Activated CD8-positive, alpha-beta T cell treated with anti-CD3 and anti-CD28 coated beads for 36 hours (primary cell): ENCODE results near the gene CD2. TPM values are rescaled to one million over a fixed set of nuclear protein-coding genes. Genes with fewer than 3 reads are reported as not detected.

Experiments used
- ATAC-seq: fragments of 200-7000 bp; cut with Tn5 transposase; one replicate; pipeline ENCODE4 v1.10.0; 2021; ENCODE audit warnings: mild to moderate bottlenecking, moderate library complexity
- CTCF ChIA-PET: fragments of 350-600 bp; sonication (Branson Sonifier 250); formaldehyde crosslinking; loops from one replicate; lab custom pipeline; 2021; ENCODE audit warnings: antibody characterized with exemption; lab: Charles Lee
- POLR2A ChIA-PET: fragments of 350-600 bp; sonication (Branson Sonifier 250); formaldehyde crosslinking; loops from one replicate; lab custom pipeline; 2021; ENCODE audit warnings: antibody characterized with exemption; lab: Charles Lee
- DNase-seq: peaks from one replicate; pipeline ENCODE4 v3.0.0-alpha.2; 2020
- H3K27ac Mint-ChIP-seq: one replicate; pipeline ENCODE4 v1.8.0; 2021; ENCODE audit warnings: mild to moderate bottlenecking, mixed read lengths
- H3K27me3 Mint-ChIP-seq: one replicate; pipeline ENCODE4 v1.8.0; 2021; ENCODE audit warnings: mixed read lengths
- H3K36me3 Mint-ChIP-seq: one replicate; pipeline ENCODE4 v1.8.0; 2021; ENCODE audit warnings: low read depth, mixed read lengths
- H3K4me1 Mint-ChIP-seq: one replicate; pipeline ENCODE4 v1.8.0; 2021; ENCODE audit warnings: low read depth, mixed read lengths
- H3K4me3 Mint-ChIP-seq: one replicate; pipeline ENCODE4 v1.8.0; 2021; ENCODE audit warnings: mild to moderate bottlenecking, moderate library complexity, mixed read lengths
- H3K9me3 Mint-ChIP-seq: one replicate; pipeline ENCODE4 v1.8.0; 2021; ENCODE audit warnings: mixed read lengths
- CTCF ChIP-seq: fragments of 200-600 bp; IDR thresholded peaks from one replicate; pipeline ENCODE4 v1.8.0; 2022; ENCODE audit warnings: antibody characterized with exemption, mild to moderate bottlenecking
- intact Hi-C: fragments of 100-400 bp; cut with micrococcal nuclease; formaldehyde crosslinking; loops from one replicate; pipeline ENCODE4 v1.10.0; 2022
- total RNA-seq, 2 experiments: library from RNA; stranded (reverse); gene quantifications; one replicate each; pipeline ENCODE4 v1.2.3, GENCODE V29; 2021

Gene CD2
- total RNA-seq, 2 experiments from 2014 or later = 217 to 220 TPM

- no peak for TF ChIP-seq CTCF
- intact Hi-C loops = loop anchor here (2.0 to 5.0 kb wide), 4 partner anchors 38 to 297 kb away; partner anchors contain the start of genes CD101 and TTF2
- H3K36me3 Mint-ChIP-seq = peaks cover 95% of the 10 kb centered on the region
- peak overlapping the region; percentile 98 for H3K4me3 Mint-ChIP-seq
- no peak for DNase-seq
- peak overlapping the region; percentile 99 for H3K27ac Mint-ChIP-seq
- POLR2A ChIA-PET = interaction anchor here (1.0 to 18.7 kb wide), 12 partner anchors 8 to 312 kb away, joined by 3 to 850 read pairs (median 36); partner anchors contain the start of genes CD2 and TTF2
- no peaks in the 10 kb centered on the region for H3K27me3 Mint-ChIP-seq
- peaks cover 94% of the 10 kb centered on the region for H3K4me1 Mint-ChIP-seq
- H3K9me3 Mint-ChIP-seq = peaks cover 1% of the 10 kb centered on the region
- ATAC-seq = no peak
- CTCF ChIA-PET = interaction anchor here (0.8 to 12.5 kb wide), 17 partner anchors 8 to 294 kb away, joined by 3 to 167 read pairs (median 8); partner anchors contain the start of genes CD2 and TTF2
Observed at GRCh38 chr1:116764906-116765862, 11.0 kb downstream of the CD2 start.

DNA sequence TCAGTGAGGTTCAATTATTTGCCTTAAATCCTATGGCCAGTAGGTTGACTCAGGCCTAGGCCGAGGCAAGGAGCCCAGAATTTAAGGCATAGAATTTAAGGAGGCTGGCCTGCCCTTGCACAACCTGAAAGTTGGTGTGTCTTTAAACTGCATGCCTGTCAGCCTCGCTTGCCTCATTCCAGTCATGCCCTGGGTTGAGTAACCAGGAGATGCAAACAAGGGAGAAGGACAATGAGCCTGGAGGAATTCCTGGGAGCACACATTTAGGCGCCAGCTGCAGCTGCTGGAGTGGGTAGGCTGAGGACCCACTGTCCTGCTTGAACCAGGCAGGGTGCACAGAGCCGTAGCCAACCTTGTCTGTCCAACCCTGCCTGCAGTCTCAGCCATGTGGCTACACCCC lies 11.7 kb downstream of the CD2 start:
- ChIA-PET POLR2A (interaction anchor here (4.0 to 18.7 kb wide), 7 partner anchors 7 to 293 kb away, joined by 17 to 850 read pairs (median 139); partner anchors contain the start of genes CD2 and TTF2), CTCF (interaction anchor here (4.5 to 12.5 kb wide), 4 partner anchors 13 to 50 kb away, joined by 49 to 167 read pairs (median 112); partner anchors contain the start of gene CD2)
- ATAC-seq (no peak), DNase-seq (no peak)
- TF ChIP-seq CTCF = no peak
- intact Hi-C loops = loop anchor here (2.0 to 5.0 kb wide), 2 partner anchors 41 to 236 kb away; partner anchors contain the start of gene CD101
- Mint-ChIP-seq H3K27ac (peak overlapping the region; percentile 99), H3K9me3 (no peaks in the 10 kb centered on the region), H3K36me3 (peaks cover 91% of the 10 kb centered on the region), H3K4me3 (peak overlapping the region; percentile 98), H3K4me1 (peaks cover 96% of the 10 kb centered on the region), H3K27me3 (no peaks in the 10 kb centered on the region)

DNA sequence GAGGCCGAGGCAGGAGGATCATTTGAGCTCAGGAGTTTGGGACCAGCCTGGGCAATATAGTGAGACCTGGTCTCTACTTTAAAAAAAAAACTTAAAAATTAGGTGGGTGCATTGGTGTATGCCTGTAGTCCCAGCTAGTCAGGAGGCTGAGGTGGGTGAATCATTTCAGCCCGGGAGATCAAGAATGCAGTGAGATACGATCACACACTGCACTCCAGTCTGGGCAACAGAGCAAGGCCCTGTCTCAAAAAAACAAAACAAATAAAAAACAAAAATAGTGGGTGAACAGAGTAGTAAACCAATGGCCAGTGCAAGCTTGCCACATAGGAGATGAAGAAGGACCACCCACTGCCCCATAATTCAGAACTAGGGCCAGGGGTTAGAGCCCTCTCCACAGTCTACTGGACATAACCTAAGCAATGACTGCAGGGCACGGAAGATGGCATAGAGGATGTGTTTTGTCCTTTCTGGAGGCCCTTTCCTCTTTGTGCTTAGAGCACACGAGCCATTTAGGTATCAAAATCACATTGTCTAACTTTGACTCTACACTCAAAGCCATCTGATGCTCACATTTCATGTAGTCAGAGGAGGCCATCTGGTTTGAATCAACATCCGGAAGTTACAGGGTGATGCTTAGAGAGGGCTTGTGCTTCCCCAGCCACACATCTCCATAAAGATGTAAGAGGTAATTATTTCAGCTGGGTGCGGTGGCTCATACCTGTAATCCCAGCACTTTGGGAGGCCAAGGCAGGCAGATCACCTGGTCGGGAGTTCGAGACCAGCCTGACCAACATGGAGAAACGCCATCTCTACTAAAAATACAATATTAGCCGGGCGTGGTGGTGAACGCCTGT lies 12.6 kb downstream of the CD2 start:
- intact Hi-C loops = loop anchor here (5.0 kb wide), 1 partner anchor 235 kb away; the partner anchor contains the start of gene CD101
- H3K9me3 Mint-ChIP-seq = no peaks in the 10 kb centered on the region
- peaks cover 97% of the 10 kb centered on the region for H3K4me1 Mint-ChIP-seq
- POLR2A ChIA-PET = interaction anchor here (1.1 to 18.7 kb wide), 8 partner anchors 7 to 292 kb away, joined by 4 to 850 read pairs (median 124); partner anchors contain the start of genes CD2 and TTF2
- no peak for TF ChIP-seq CTCF
- ATAC-seq (peak; percentile 10), DNase-seq (peak; percentile 65)
- peaks cover 86% of the 10 kb centered on the region for H3K36me3 Mint-ChIP-seq
- peak overlapping the region; percentile 99 for H3K27ac Mint-ChIP-seq
- no peaks in the 10 kb centered on the region for H3K27me3 Mint-ChIP-seq
- CTCF ChIA-PET = interaction anchor here (3.5 to 12.5 kb wide), 4 partner anchors 29 to 61 kb away, joined by 20 to 167 read pairs (median 112); no protein-coding TSS in a partner anchor
- peak overlapping the region; percentile 98 for H3K4me3 Mint-ChIP-seq

GRCh38 chr1:116767782-116768382 lies 13.7 kb downstream of the CD2 start:
- H3K36me3 Mint-ChIP-seq = peaks cover 84% of the 10 kb centered on the region

More at GRCh38 chr1:116767782-116768382, 13.7 kb downstream of the CD2 start:
- H3K4me1 Mint-ChIP-seq = peaks cover 97% of the 10 kb centered on the region
- peaks cover 1% of the 10 kb centered on the region for H3K9me3 Mint-ChIP-seq
- H3K27me3 Mint-ChIP-seq = no peaks in the 10 kb centered on the region
- CTCF ChIA-PET = interaction anchor here (1.8 to 12.5 kb wide), 4 partner anchors 34 to 59 kb away, joined by 3 to 167 read pairs (median 64); no protein-coding TSS in a partner anchor
- DNase-seq (no peak), ATAC-seq (no peak)
- intact Hi-C loops = loop anchor here (2.0 to 5.0 kb wide), 2 partner anchors 29 to 234 kb away; partner anchors contain the start of gene CD101
- POLR2A ChIA-PET = interaction anchor here (0.6 to 18.7 kb wide), 10 partner anchors 10 to 291 kb away, joined by 3 to 850 read pairs (median 62); partner anchors contain the start of genes CD101, CD2 and TTF2
- peak overlapping the region; percentile 99 for H3K27ac Mint-ChIP-seq
- H3K4me3 Mint-ChIP-seq = peak overlapping the region; percentile 98
- TF ChIP-seq CTCF = no peak
